Measurements from ENCODE around the gene CHRNA10.

- TF ChIP-seq TAF1 (conservative IDR thresholded peaks at IDR 0.05) (no peak), RAD21 (IDR thresholded peaks at IDR 0.05) (no peak), CTCF (IDR thresholded peaks at IDR 0.05; ENCODE audit: low read depth, low read length, missing input control) (no peak)
Observed at GRCh38 chr11:3683039-3683438, 11.9 kb upstream of the CHRNA10 start.

All from liver (tissue), 3 donors.